ENCODE measurements around the gene CAPNS2.
"Not testable (repeated sequence)": the region's sequence is repeated elsewhere in the genome, so short reads cannot be mapped to it uniquely, and the experiment has no call there.

The CAPNS2 gene

DNA sequence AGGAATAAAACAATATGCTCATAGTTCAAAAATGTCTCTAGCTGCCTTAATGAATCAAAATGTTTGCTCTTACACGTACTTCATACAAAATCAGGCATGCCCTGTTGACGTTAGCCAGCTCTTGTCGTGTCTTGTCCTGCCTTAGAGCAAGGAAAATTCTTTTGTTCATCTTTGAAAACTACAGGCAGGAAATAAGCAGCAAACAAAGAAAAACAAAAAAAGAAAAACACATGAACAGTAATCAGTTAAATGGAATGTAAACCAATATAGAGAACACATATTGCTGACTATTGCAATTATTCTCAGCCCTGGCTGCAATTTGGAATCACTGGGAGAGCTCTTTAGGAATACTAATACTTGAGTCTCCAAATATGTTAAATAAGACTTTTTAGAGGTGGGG, 1.7 kb downstream of the CAPNS2 start:
- DNase-seq (ENCODE audit: low read depth): no peak

DNA sequence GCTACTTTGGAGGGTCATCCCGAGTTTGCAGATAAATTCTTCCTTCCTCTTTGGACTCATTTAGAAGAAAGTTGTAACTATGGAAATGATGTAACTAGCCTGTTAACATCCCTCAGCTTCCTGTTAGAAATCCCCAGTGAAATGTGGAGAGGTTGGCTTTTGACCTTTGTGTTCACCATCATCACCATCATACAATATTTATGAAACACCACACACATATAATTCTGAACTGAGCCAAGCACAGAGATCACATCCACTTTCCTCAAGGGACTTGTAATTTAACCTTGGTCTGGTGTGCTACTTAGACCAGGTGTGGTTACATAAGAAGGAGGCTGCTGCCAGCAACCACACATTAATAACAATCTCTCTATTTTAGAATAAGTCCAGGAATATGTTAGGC, 2.5 kb downstream of the CAPNS2 start:
- no peak for DNase-seq (ENCODE audit: low read depth)

DNA sequence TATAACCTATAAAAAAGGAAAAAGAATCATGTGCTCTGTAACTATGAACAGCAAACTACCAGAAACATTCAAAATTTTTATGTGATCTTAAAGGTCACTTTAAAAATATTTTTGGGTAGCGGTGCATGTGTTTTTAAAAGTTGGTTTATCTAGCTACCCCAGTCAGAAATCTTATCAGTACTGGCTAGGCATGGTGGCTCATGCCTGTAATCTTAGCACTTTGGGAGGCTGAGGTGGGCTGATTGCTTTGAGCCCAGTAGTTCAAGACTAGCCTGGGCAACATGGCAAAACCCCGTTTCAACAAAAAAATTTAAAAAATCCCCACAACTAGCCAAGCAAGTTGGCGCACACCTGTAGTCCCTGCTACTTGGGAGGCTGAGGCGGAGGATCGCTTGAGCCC, 3.7 kb downstream of the CAPNS2 start:
- DNase-seq (ENCODE audit: low read depth): no peak

DNA sequence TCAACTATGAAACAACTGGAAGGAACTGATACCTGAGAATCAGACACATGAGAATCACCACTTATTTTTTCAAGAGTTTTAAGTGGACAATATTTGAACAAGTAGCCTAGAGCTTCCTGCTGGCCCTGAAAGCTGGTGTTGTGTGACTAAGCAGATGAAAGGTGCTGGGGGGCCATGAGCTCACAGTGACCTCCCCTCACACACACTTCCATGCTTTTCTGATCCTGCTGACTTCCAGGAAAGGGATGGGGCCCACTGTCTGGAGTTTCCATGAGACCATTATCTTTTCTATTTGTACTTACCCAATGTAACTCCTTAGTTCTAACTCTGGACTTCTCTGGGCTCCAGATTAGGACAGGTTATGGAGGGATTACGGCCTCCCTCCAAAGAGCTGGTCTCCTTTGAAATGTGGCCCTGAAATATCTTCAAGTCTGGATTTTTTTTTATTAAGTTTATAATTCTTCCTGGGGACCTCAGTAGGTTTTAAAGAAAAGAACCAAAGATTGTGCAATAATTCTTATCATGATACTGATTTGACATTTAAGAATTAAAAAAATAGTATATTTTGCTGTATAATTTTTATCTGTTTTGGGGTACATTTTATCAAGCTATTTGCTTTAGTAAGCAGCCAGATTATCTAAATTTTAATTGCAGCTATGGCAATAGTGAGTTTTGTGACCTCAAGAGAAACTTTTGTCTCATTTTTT, 4.9 kb downstream of the CAPNS2 start:
- DNase-seq (ENCODE audit: low read depth): no peak

DNA sequence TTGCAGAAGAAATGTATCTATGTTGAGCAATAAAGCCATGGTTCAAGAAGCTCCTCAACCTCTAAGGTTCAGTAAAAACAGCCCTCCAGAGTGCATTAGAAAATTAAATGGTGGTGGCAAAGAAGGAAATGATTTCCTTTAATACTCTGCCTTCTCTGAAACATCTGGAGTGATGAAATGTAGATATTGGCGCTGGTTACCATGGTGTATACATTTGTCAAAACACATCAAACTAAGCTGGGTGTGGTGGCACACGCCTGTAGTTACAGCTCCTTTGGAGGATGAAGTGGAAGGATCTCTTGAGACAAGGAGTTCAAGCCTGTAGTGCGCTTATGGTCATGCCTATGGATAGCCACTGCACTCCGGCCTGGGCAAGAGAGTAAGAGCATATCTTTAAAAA, 6.0 kb downstream of the CAPNS2 start:
- DNase-seq (ENCODE audit: low read depth): no peak

- DNase-seq (ENCODE audit: low read depth): no peak
Measured at GRCh38 chr16:55574811-55575210, 8.3 kb downstream of the CAPNS2 start.

DNA sequence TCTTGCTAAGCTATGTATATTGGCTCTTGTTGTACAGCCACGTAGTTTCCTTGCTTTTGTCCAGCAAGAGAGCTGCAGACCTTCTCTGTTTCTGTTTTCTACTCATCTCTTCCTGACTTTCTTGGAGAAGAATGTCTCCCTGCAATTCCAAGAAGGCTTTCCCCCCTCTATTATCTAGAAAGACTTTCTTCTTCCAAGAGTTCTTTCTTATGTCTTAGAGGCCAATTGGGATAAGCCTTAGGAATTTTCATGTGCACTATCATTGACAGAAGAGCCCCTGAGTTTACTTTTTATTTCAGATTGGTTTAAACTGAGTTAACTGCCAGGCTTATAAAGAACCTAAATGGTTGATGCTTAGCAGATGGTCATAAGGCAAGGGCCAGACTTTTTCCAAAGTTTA, 9.0 kb downstream of the CAPNS2 start:
- DNase-seq (ENCODE audit: low read depth): no peak

DNA sequence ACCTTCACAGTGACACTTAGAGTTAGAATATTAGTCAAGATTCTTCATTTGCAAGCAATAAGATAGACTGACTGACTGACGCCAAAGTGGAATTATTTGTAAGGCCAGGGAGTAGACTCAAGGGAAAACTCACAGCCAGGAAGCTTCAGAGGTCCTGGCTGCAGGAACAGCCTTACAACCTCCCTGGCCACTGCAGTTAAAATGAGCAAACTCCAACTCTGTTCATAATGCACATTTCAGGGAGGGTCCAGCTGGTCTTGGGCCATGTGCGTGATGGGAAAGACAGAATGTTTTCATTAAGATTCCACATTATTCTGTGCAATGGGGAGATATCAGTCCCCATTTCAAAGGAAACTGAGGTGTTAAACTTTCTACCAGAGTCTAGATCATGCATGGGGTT, 9.9 kb downstream of the CAPNS2 start:
- no peak for DNase-seq (ENCODE audit: low read depth)

- no peak for DNase-seq (ENCODE audit: low read depth)
Measured at GRCh38 chr16:55577887-55578286, 11.4 kb downstream of the CAPNS2 start.

DNA sequence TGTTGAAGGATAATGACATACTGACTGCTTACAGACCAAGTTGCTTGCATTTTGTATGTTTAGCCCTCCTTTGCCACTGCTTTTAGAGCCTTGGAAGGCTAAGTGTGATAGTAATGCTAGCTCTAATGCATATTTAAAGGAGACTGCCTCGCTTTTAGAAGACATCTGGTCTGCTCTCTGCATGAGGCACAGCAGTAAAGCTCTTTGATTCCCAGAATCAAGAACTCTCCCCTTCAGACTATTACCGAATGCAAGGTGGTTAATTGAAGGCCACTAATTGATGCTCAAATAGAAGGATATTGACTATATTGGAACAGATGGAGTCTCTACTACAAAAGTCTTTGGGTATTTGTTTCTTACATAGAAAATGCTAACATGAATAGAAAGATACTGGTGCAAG, 19.1 kb downstream of the CAPNS2 start:
- DNase-seq (ENCODE audit: low read depth): no peak

GRCh38 chr16:55588799-55589198, 22.3 kb downstream of the CAPNS2 start:
- DNase-seq (ENCODE audit: low read depth): no peak

DNA sequence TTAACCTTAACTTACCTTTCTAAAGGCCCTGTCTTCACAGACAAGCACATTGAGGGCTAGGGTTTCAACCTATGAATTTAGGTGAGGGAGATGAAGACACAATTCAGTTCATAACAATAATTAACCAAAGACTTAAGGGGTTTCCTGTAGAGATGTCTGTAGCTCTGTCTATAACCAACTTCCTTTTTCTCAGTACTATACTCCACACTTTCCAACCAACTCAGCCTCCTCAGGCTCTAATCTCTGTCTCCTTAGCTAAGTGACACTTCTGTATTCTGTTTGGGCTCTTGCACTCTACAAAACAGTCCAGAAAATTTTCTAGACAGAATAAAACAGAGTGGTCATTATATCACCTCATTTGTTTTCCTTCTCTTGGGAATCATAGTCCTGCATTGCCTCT, 25.8 kb downstream of the CAPNS2 start:
- DNase-seq (ENCODE audit: low read depth): no peak

DNA sequence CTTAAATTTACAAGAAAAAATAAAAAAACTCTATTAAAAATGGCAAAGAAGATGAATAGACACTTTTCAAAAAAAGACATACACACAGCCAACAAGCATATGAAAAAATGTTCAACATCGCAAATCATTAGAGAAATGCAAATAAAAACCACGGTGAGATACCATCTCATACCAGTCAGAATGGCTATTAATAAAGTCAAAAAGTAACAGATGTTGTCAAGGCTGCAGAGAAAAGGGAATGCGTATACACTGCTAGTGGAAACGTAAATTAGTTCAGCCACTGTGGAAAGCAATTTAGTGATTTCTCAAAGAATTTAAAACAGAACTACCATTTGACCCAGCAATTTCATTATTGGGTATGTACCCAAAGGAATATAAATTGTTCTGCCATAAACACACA, 31.4 kb downstream of the CAPNS2 start:
- no peak for DNase-seq (ENCODE audit: low read depth)

- no peak for DNase-seq (ENCODE audit: low read depth)
Measured at GRCh38 chr16:55605754-55606336, 39.4 kb downstream of the CAPNS2 start.

DNA sequence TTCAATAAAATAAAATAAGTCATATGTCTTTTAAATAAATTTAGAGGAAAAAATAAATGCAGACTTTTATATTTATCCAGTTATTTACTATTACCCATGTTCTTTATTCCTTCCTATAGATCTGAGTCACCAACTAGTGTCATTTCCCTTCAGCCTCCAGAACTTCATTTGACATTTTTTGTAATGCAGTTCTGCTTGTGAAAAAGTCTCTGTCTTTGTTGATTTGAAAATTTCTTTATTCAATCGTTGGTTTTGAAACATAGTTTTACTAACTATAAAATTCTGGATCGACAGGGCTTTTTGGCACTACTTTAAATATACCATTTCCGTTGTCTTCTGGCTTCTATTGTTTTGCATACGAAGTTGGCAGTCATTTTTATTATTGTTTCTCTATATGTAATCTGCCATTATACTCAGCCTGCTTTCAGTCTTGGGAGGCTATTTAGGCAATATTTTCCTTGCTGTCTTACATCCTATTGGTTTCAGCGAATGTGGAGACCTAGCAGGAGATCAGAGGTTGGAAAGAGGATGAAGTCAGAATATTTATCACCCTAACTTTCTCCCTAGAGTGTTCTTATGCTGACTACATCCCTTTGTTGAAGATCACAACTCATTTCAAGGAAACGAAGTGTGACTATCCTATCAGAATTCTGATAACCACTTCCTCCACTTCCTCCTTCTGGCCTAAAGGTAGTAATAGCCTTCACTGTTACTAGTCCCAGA, 47.3 kb downstream of the CAPNS2 start:
- DNase-seq (ENCODE audit: low read depth): no peak

DNA sequence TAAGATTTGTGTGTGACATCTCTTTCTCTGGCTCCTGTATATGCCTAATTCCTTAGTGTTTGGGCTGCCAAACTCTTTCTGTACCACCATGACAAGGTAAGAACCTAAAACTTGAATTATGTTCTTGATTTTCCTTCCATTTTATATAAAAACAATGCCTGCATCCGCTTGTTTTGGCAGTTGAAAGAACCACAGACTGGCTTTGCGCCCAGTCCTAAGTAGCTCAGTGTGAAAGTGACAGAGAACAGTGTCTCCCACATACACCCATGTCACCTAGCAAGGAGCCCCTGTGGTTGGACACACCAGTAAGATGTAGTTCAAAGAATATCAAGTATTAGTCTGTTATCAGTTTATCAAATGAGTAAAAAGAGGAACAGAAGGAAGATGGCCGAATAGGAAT, 48.6 kb downstream of the CAPNS2 start:
- no peak for DNase-seq (ENCODE audit: low read depth)

GRCh38 chr16:55615670-55616069, 49.2 kb downstream of the CAPNS2 start:
- DNase-seq (ENCODE audit: low read depth): not testable (repeated sequence)
